CD1c-positive myeloid dendritic cell (primary cell): ENCODE results near the gene IKZF1.
"Not testable (repeated sequence)": the region's sequence is repeated elsewhere in the genome, so short reads cannot be mapped to it uniquely, and the experiment has no call there.

ENCODE experiments used
- DNase-seq: peaks from one replicate; pipeline ENCODE4 v3.0.0-alpha.2; 2016; ENCODE audit errors: extremely low spot score

The IKZF1 gene

GRCh38 chr7:50334341-50334994 is 30.0 kb downstream of the IKZF1 start:
- no peak for DNase-seq

- DNase-seq: no peak
These were observed 30.8 kb downstream of the IKZF1 start for GRCh38 chr7:50335230-50335794.

GRCh38 chr7:50335795-50336754 is 31.6 kb downstream of the IKZF1 start:
- DNase-seq: peak; percentile 71

GRCh38 chr7:50336894-50337703 is 32.6 kb downstream of the IKZF1 start:
- no peak for DNase-seq

- not testable (repeated sequence) for DNase-seq
These were observed 35.0 kb downstream of the IKZF1 start for GRCh38 chr7:50339472-50339871.

- DNase-seq: peak; percentile 56
These were observed 35.5 kb downstream of the IKZF1 start for GRCh38 chr7:50339990-50340500.

- DNase-seq: no peak
These were observed 37.2 kb downstream of the IKZF1 start for GRCh38 chr7:50341724-50342123.

- peak; percentile 31 for DNase-seq
These were observed 38.1 kb downstream of the IKZF1 start for GRCh38 chr7:50342616-50343114.

- DNase-seq: no peak
These were observed 42.3 kb downstream of the IKZF1 start for GRCh38 chr7:50346545-50347497.

GRCh38 chr7:50347693-50348092 is 43.2 kb downstream of the IKZF1 start:
- DNase-seq: peak; percentile 19

GRCh38 chr7:50348469-50349162 is 44.1 kb downstream of the IKZF1 start:
- no peak for DNase-seq

- DNase-seq: no peak
These were observed 44.9 kb downstream of the IKZF1 start for GRCh38 chr7:50349399-50349798.

- peak; percentile 37 for DNase-seq
These were observed 45.7 kb downstream of the IKZF1 start for GRCh38 chr7:50349963-50350944.

GRCh38 chr7:50351267-50351666 is 46.8 kb downstream of the IKZF1 start:
- peak; percentile 23 for DNase-seq

- DNase-seq: peak; percentile 55
These were observed 47.8 kb downstream of the IKZF1 start for GRCh38 chr7:50352282-50352681.

- no peak for DNase-seq
These were observed 48.2 kb downstream of the IKZF1 start for GRCh38 chr7:50352751-50353150.

GRCh38 chr7:50353201-50353600 is 48.7 kb downstream of the IKZF1 start:
- DNase-seq: no peak

- DNase-seq: no peak
These were observed 49.5 kb downstream of the IKZF1 start for GRCh38 chr7:50353894-50354595.
